Measurements from ENCODE around the gene SH3BGR. TPM values are rescaled to one million over a fixed set of nuclear protein-coding genes. Genes with fewer than 3 reads are reported as not detected.
A peak's percentile ranks its signal among the peaks of the same experiment; 100 is the strongest.
"Not testable (repeated sequence)": the region's sequence is repeated elsewhere in the genome, so short reads cannot be mapped to it uniquely, and the experiment has no call there.

Gene SH3BGR
- total RNA-seq = 1 to 10 TPM; 2.4 to 4.0 TPM

- Mint-ChIP-seq H3K4me3 (no peak within 1 kb of the TSS), H3K27me3 (ENCODE audit: low read depth) (no peaks in the 10 kb centered on the region), H3K27ac (no peak within 1 kb of the TSS), H3K36me3 (ENCODE audit: insufficient read depth in 2 of 2) (no peaks in the 10 kb centered on the region), H3K9me3 (no peaks in the 10 kb centered on the region), H3K4me1 (ENCODE audit: low read depth) (no peaks in the 10 kb centered on the region)
- no peak for ATAC-seq (replicated peaks in 1 of 2)
- DNase-seq = no peak
Observed at GRCh38 chr21:39451332-39452206, at the start of gene SH3BGR. SH3BGR (plus strand) TSS chr21:39451970; CDS start chr21:39452097, 127 bp downstream.

GRCh38 chr21:39406065-39406464 lies 45.7 kb upstream of the SH3BGR start:
- Mint-ChIP-seq H3K27me3 (ENCODE audit: low read depth) (no peaks in the 10 kb centered on the region), H3K4me3 (no peak overlapping the region), H3K27ac (no peak overlapping the region), H3K9me3 (peaks cover 0 to 2% of the 10 kb centered on the region in 2 donors), H3K4me1 (ENCODE audit: low read depth) (no peaks in the 10 kb centered on the region), H3K36me3 (ENCODE audit: insufficient read depth in 2 of 2) (peaks cover 7 to 11% of the 10 kb centered on the region in 2 donors)
- no peak for ATAC-seq (replicated peaks in 1 of 2)
- no peak for DNase-seq

- not testable (repeated sequence) for DNase-seq; H3K27me3 Mint-ChIP-seq (ENCODE audit: low read depth); H3K27ac Mint-ChIP-seq; ATAC-seq (replicated peaks in 1 of 2); H3K9me3 Mint-ChIP-seq; H3K4me3 Mint-ChIP-seq; H3K36me3 Mint-ChIP-seq (ENCODE audit: insufficient read depth in 2 of 2); H3K4me1 Mint-ChIP-seq (ENCODE audit: low read depth)
Observed at GRCh38 chr21:39419204-39419603, 32.6 kb upstream of the SH3BGR start.

- H3K36me3 Mint-ChIP-seq (ENCODE audit: insufficient read depth in 2 of 2) = no peaks in the 10 kb centered on the region
- H3K27ac Mint-ChIP-seq = no peak overlapping the region
- DNase-seq = no peak
- ATAC-seq (replicated peaks in 1 of 2) = no peak
- H3K27me3 Mint-ChIP-seq (ENCODE audit: low read depth) = no peaks in the 10 kb centered on the region
- no peak overlapping the region for H3K4me3 Mint-ChIP-seq
- H3K4me1 Mint-ChIP-seq (ENCODE audit: low read depth) = no peaks in the 10 kb centered on the region
- H3K9me3 Mint-ChIP-seq = no peaks in the 10 kb centered on the region
Observed at GRCh38 chr21:39422527-39423241, 29.1 kb upstream of the SH3BGR start.

- Mint-ChIP-seq H3K4me3 (no peak overlapping the region), H3K4me1 (ENCODE audit: low read depth) (no peaks in the 10 kb centered on the region), H3K27me3 (ENCODE audit: low read depth) (peaks cover 7% of the 10 kb centered on the region), H3K36me3 (ENCODE audit: insufficient read depth in 2 of 2) (no peaks in the 10 kb centered on the region), H3K9me3 (no peaks in the 10 kb centered on the region), H3K27ac (no peak overlapping the region)
- DNase-seq (no peak), ATAC-seq (replicated peaks in 1 of 2) (no peak)
Observed at GRCh38 chr21:39429445-39429844, 22.3 kb upstream of the SH3BGR start.

- H3K27me3 Mint-ChIP-seq (ENCODE audit: low read depth) = peaks cover 7% of the 10 kb centered on the region
- no peak overlapping the region for H3K27ac Mint-ChIP-seq
- H3K4me1 Mint-ChIP-seq (ENCODE audit: low read depth) = no peaks in the 10 kb centered on the region
- H3K9me3 Mint-ChIP-seq = no peaks in the 10 kb centered on the region
- no peak overlapping the region for H3K4me3 Mint-ChIP-seq
- H3K36me3 Mint-ChIP-seq (ENCODE audit: insufficient read depth in 2 of 2) = no peaks in the 10 kb centered on the region
- ATAC-seq (replicated peaks in 1 of 2) = no peak
- no peak for DNase-seq
Observed at GRCh38 chr21:39430016-39430415, 21.8 kb upstream of the SH3BGR start.

GRCh38 chr21:39430457-39430856 lies 21.3 kb upstream of the SH3BGR start:
- Mint-ChIP-seq H3K27me3 (ENCODE audit: low read depth) (peaks cover 7% of the 10 kb centered on the region), H3K4me1 (ENCODE audit: low read depth) (no peaks in the 10 kb centered on the region), H3K4me3 (no peak overlapping the region), H3K36me3 (ENCODE audit: insufficient read depth in 2 of 2) (no peaks in the 10 kb centered on the region), H3K9me3 (no peaks in the 10 kb centered on the region), H3K27ac (no peak overlapping the region)
- DNase-seq (no peak), ATAC-seq (replicated peaks in 1 of 2) (no peak)

- H3K36me3 Mint-ChIP-seq (ENCODE audit: insufficient read depth in 2 of 2) = no peaks in the 10 kb centered on the region
- DNase-seq = no peak
- peaks cover 7% of the 10 kb centered on the region for H3K27me3 Mint-ChIP-seq (ENCODE audit: low read depth)
- no peak overlapping the region for H3K27ac Mint-ChIP-seq
- H3K9me3 Mint-ChIP-seq = no peaks in the 10 kb centered on the region
- ATAC-seq (replicated peaks in 1 of 2) = no peak
- H3K4me3 Mint-ChIP-seq = no peak overlapping the region
- no peaks in the 10 kb centered on the region for H3K4me1 Mint-ChIP-seq (ENCODE audit: low read depth)
Observed at GRCh38 chr21:39430954-39431353, 20.8 kb upstream of the SH3BGR start.

- DNase-seq = no peak
- no peak for ATAC-seq (replicated peaks in 1 of 2)
- Mint-ChIP-seq H3K27me3 (ENCODE audit: low read depth) (peaks cover 29% of the 10 kb centered on the region), H3K4me3 (no peak overlapping the region), H3K27ac (no peak overlapping the region), H3K9me3 (no peaks in the 10 kb centered on the region), H3K4me1 (ENCODE audit: low read depth) (no peaks in the 10 kb centered on the region), H3K36me3 (ENCODE audit: insufficient read depth in 2 of 2) (no peaks in the 10 kb centered on the region)
Observed at GRCh38 chr21:39434950-39435349, 16.8 kb upstream of the SH3BGR start.

- H3K4me3 Mint-ChIP-seq = no peak overlapping the region
- no peak overlapping the region for H3K27ac Mint-ChIP-seq
- H3K27me3 Mint-ChIP-seq (ENCODE audit: low read depth) = peaks cover 41% of the 10 kb centered on the region
- no peaks in the 10 kb centered on the region for H3K9me3 Mint-ChIP-seq
- H3K4me1 Mint-ChIP-seq (ENCODE audit: low read depth) = no peaks in the 10 kb centered on the region
- ATAC-seq (replicated peaks in 1 of 2) (no peak), DNase-seq (no peak)
- H3K36me3 Mint-ChIP-seq (ENCODE audit: insufficient read depth in 2 of 2) = no peaks in the 10 kb centered on the region
Observed at GRCh38 chr21:39439232-39439631, 12.5 kb upstream of the SH3BGR start.

GRCh38 chr21:39441502-39442475 lies 10.0 kb upstream of the SH3BGR start:
- H3K36me3 Mint-ChIP-seq (ENCODE audit: insufficient read depth in 2 of 2) = no peaks in the 10 kb centered on the region
- H3K4me3 Mint-ChIP-seq = no peak overlapping the region
- peak; percentile 44 to 53 for DNase-seq
- H3K9me3 Mint-ChIP-seq = no peaks in the 10 kb centered on the region
- H3K4me1 Mint-ChIP-seq (ENCODE audit: low read depth) = peaks cover 14% of the 10 kb centered on the region
- H3K27me3 Mint-ChIP-seq (ENCODE audit: low read depth) = peaks cover 49% of the 10 kb centered on the region
- no peak overlapping the region for H3K27ac Mint-ChIP-seq
- peak; percentile 24 to 40 for ATAC-seq (replicated peaks in 1 of 2)

GRCh38 chr21:39444421-39445180 lies 7.2 kb upstream of the SH3BGR start:
- no peak for ATAC-seq (replicated peaks in 1 of 2)
- peak overlapping the region; percentile 91 to 95 for H3K4me3 Mint-ChIP-seq
- no peak for DNase-seq
- peaks cover 14% of the 10 kb centered on the region for H3K4me1 Mint-ChIP-seq (ENCODE audit: low read depth)
- H3K27ac Mint-ChIP-seq = peak overlapping the region; percentile 94
- H3K9me3 Mint-ChIP-seq = no peaks in the 10 kb centered on the region
- no peaks in the 10 kb centered on the region for H3K36me3 Mint-ChIP-seq (ENCODE audit: insufficient read depth in 2 of 2)
- peaks cover 31% of the 10 kb centered on the region for H3K27me3 Mint-ChIP-seq (ENCODE audit: low read depth)
